Prostate gland (tissue), 2 donors: ENCODE data around the gene CLCA1. TPM values are rescaled to one million over a fixed set of nuclear protein-coding genes. Genes with fewer than 3 reads are reported as not detected.

Experiments used
- DNase-seq: peaks from one replicate; pipeline ENCODE4 v3.0.0-alpha.2; 2019; ENCODE audit warnings: low spot score
- H3K27ac ChIP-seq, 2 donors: fragments of 200-600 bp; sonication (generic); 2 replicates each; pipeline ENCODE4 v1.5.1; 2017 to 2019
- H3K27me3 ChIP-seq: fragments of 200-600 bp; sonication (generic); replicated peaks from 2 replicates; pipeline ENCODE4 v1.5.1; 2019; ENCODE audit not compliant: insufficient read depth
- H3K36me3 ChIP-seq, 2 donors: fragments of 200-600 bp; sonication (generic); 1 replicate in 1 of 2; 2 replicates in 1 of 2; pipeline versions ENCODE4 v1.5.1 to v1.8.1; 2017 to 2019
- H3K4me1 ChIP-seq: fragments of 200-600 bp; sonication (generic); replicated peaks from 2 replicates; pipeline ENCODE4 v1.5.1; 2019
- H3K4me3 ChIP-seq, 2 donors: fragments of 200-600 bp; sonication (generic); 2 replicates each; pipeline ENCODE4 v1.5.1; 2017 to 2019
- H3K9me3 ChIP-seq: fragments of 200-600 bp; sonication (generic); 2 replicates; pipeline ENCODE4 v1.5.1; 2017
- CTCF ChIP-seq, 4 experiments: fragments of 200-600 bp in 2 of 4; fragments of 450-650 bp in 2 of 4; sonication (generic) in 2 of 4; IDR thresholded peaks; 1 replicate in 3 of 4; 2 replicates in 1 of 4; pipeline ENCODE4 v1.5.1; 2016 to 2019; ENCODE audit warnings: antibody characterized with exemption in 4 of 4, mild to moderate bottlenecking in 2 of 4, moderate library complexity in 2 of 4
- POLR2A ChIP-seq: fragments of 450-650 bp; IDR thresholded peaks from one replicate; pipeline ENCODE4 v1.6.1; 2016; ENCODE audit warnings: antibody characterized with exemption, mild to moderate bottlenecking
- POLR2AphosphoS5 ChIP-seq: sonication (generic); formaldehyde crosslinking; IDR thresholded peaks from one replicate; pipeline ENCODE4 v1.6.1; 2017; ENCODE audit warnings: antibody characterized with exemption
- WGBS: methylation state at CpG from one replicate; pipeline ENCODE4 v1.1.5; 2018; 5-methylcytosine and 5-hydroxymethylcytosine counted together
- intact Hi-C: fragments of 100-400 bp; cut with DNase I; formaldehyde crosslinking; loops from one replicate; pipeline ENCODE4 v1.14.2; 2022
- total RNA-seq, 2 donors: library from RNA; depleted of rRNA; stranded (reverse); fragments of >200 nt; gene quantifications; one replicate each; pipeline ENCODE4 v1.1.0, GENCODE V29; 2016

The CLCA1 gene
- total RNA-seq, 2 donors from 2014 or later, result 0.34 TPM; not detected in 1

GRCh38 chr1:86436041-86436440 lies 32.7 kb upstream of the CLCA1 start:
- no peaks in the 10 kb centered on the region for H3K9me3 ChIP-seq
- no peaks in the 10 kb centered on the region for H3K4me1 ChIP-seq
- intact Hi-C loops, result no loop called here
- 72% methylated on average over 2 of the region's 2 CpGs for WGBS
- H3K27ac ChIP-seq, result no peak overlapping the region
- DNase-seq, result no peak
- H3K27me3 ChIP-seq, result peaks cover 3% of the 10 kb centered on the region
- no peak overlapping the region for H3K4me3 ChIP-seq
- TF ChIP-seq POLR2AphosphoS5, result no peak
- TF ChIP-seq CTCF (IDR thresholded peaks at IDR 0.05), result no peak
- TF ChIP-seq POLR2A, result no peak
- H3K36me3 ChIP-seq, result no peaks in the 10 kb centered on the region

- WGBS, result 70% methylated on average over 2 of the region's 2 CpGs
- Histone ChIP-seq H3K4me3 (no peak overlapping the region), H3K36me3 (no peaks in the 10 kb centered on the region), H3K4me1 (no peaks in the 10 kb centered on the region), H3K27ac (no peak overlapping the region), H3K9me3 (no peaks in the 10 kb centered on the region), H3K27me3 (peaks cover 3% of the 10 kb centered on the region)
- intact Hi-C loops, result no loop called here
- DNase-seq, result no peak
- TF ChIP-seq CTCF (IDR thresholded peaks at IDR 0.05) (no peak), POLR2AphosphoS5 (no peak), POLR2A (no peak)
Observed at GRCh38 chr1:86441581-86441980, 27.1 kb upstream of the CLCA1 start.

DNA sequence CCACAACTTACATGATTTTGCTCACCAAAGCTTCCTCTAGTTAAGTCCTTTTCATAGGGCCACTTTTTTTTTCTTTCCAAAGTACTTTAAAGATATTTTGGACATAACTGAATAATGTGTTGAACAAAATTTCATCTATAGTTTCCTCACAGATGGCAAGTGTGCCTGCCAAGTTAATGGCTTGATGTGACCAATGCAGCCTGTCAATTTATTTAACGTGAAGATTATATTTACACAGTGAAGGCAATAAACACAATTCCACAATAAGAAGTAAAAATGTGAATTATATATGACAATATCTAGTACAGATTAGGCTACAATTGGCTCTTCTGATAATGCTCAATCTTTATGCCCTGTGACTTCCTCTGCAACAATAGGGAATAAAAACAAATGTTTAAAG lies 26.7 kb upstream of the CLCA1 start:
- H3K9me3 ChIP-seq, result no peaks in the 10 kb centered on the region
- TF ChIP-seq CTCF (IDR thresholded peaks at IDR 0.05) (no peak), POLR2A (no peak), POLR2AphosphoS5 (no peak)
- no peak overlapping the region for H3K27ac ChIP-seq
- H3K27me3 ChIP-seq, result peaks cover 3% of the 10 kb centered on the region
- H3K36me3 ChIP-seq, result no peaks in the 10 kb centered on the region
- intact Hi-C loops, result no loop called here
- WGBS, result 57% methylated on average over 1 of the region's 1 CpG
- no peak for DNase-seq
- H3K4me1 ChIP-seq, result no peaks in the 10 kb centered on the region
- no peak overlapping the region for H3K4me3 ChIP-seq

- Histone ChIP-seq H3K9me3 (no peaks in the 10 kb centered on the region), H3K27me3 (no peaks in the 10 kb centered on the region), H3K4me3 (no peak overlapping the region), H3K36me3 (no peaks in the 10 kb centered on the region), H3K4me1 (no peaks in the 10 kb centered on the region), H3K27ac (no peak overlapping the region)
- TF ChIP-seq CTCF (IDR thresholded peaks at IDR 0.05) (no peak), POLR2AphosphoS5 (no peak), POLR2A (no peak)
- no peak for DNase-seq
- intact Hi-C loops, result no loop called here
- WGBS, result 95% methylated on average over 1 of the region's 1 CpG
Observed at GRCh38 chr1:86445919-86446318, 22.8 kb upstream of the CLCA1 start.

- Histone ChIP-seq H3K36me3 (no peaks in the 10 kb centered on the region), H3K4me3 (no peak overlapping the region), H3K27me3 (no peaks in the 10 kb centered on the region), H3K9me3 (no peaks in the 10 kb centered on the region), H3K4me1 (no peaks in the 10 kb centered on the region), H3K27ac (no peak overlapping the region)
- TF ChIP-seq POLR2A (no peak), CTCF (IDR thresholded peaks at IDR 0.05) (no peak), POLR2AphosphoS5 (no peak)
- intact Hi-C loops, result no loop called here
- WGBS, result 75% methylated on average over 4 of the region's 4 CpGs
- no peak for DNase-seq
Observed at GRCh38 chr1:86447198-86447790, 21.4 kb upstream of the CLCA1 start.
